GM19397 (cell line): ENCODE results near the gene GPX2.

ENCODE experiments used
- ATAC-seq: cut with Tn5 transposase; IDR thresholded peaks from one replicate; pipeline ENCODE4 v1.9.1; 2021; ENCODE audit warnings: mild to moderate bottlenecking, moderate library complexity; ENCODE audit not compliant: unreplicated experiment

Gene GPX2

GRCh38 chr14:64942531-64943111 is at the start of gene GPX2:
TSS of gene GPX2 (minus strand) at chr14:64942745. CDS start at chr14:64942726, 19 bp downstream.
- ATAC-seq, result no peak

GRCh38 chr14:64990939-64991338 is 48.4 kb upstream of the GPX2 start:
- ATAC-seq, result no peak

- ATAC-seq, result no peak
These were observed 47.8 kb upstream of the GPX2 start for GRCh38 chr14:64990296-64990695.

GRCh38 chr14:64987438-64987767 is 44.9 kb upstream of the GPX2 start:
- no peak for ATAC-seq

GRCh38 chr14:64986648-64987437 is 44.3 kb upstream of the GPX2 start, which contains the start of gene FNTB:
TSS of gene FNTB (plus strand) at chr14:64986895. CDS start at chr14:64986954, 59 bp downstream.
- peak; percentile 95 for ATAC-seq

- no peak for ATAC-seq
These were observed 41.1 kb upstream of the GPX2 start for GRCh38 chr14:64983439-64984310.

GRCh38 chr14:64979336-64980074 is 37.0 kb upstream of the GPX2 start:
- ATAC-seq, result no peak

GRCh38 chr14:64974563-64974962 is 32.0 kb upstream of the GPX2 start:
- ATAC-seq, result no peak

GRCh38 chr14:64973826-64974225 is 31.3 kb upstream of the GPX2 start:
- ATAC-seq, result no peak

GRCh38 chr14:64973026-64973442 is 30.5 kb upstream of the GPX2 start:
- no peak for ATAC-seq

GRCh38 chr14:64971943-64972791 is 29.6 kb upstream of the GPX2 start, which contains the start of gene RAB15:
TSS of gene RAB15 (minus strand) at chr14:64972336. CDS start at chr14:64972076, 260 bp downstream.
- no peak for ATAC-seq

GRCh38 chr14:64971491-64971942 is 29.0 kb upstream of the GPX2 start:
- no peak for ATAC-seq

- no peak for ATAC-seq
These were observed 28.4 kb upstream of the GPX2 start for GRCh38 chr14:64970776-64971477.

GRCh38 chr14:64970041-64970440 is 27.5 kb upstream of the GPX2 start:
- ATAC-seq, result no peak

- no peak for ATAC-seq
These were observed 26.1 kb upstream of the GPX2 start for GRCh38 chr14:64968651-64969050.

- ATAC-seq, result no peak
These were observed 25.6 kb upstream of the GPX2 start for GRCh38 chr14:64968167-64968566.

- ATAC-seq, result no peak
These were observed 24.4 kb upstream of the GPX2 start for GRCh38 chr14:64966976-64967375.

- ATAC-seq, result no peak
These were observed 22.9 kb upstream of the GPX2 start for GRCh38 chr14:64965356-64966000.

GRCh38 chr14:64963611-64964010 is 21.1 kb upstream of the GPX2 start:
- no peak for ATAC-seq
